Bronchial epithelial cell (primary cell): Measurements from ENCODE around the gene TMIGD2. TPM values are rescaled to one million over a fixed set of nuclear protein-coding genes. Genes with fewer than 3 reads are reported as not detected.
"Not testable (repeated sequence)": the region's sequence is repeated elsewhere in the genome, so short reads cannot be mapped to it uniquely, and the experiment has no call there.

Experiments used
- DNase-seq: peaks from one replicate; pipeline ENCODE4 v3.0.0-alpha.2; 2010; ENCODE audit warnings: low read depth
- FAIRE-seq: peaks from 2 replicates; lab custom pipeline; 2011; peaks lifted over from hg19 to GRCh38; lab: Jason Lieb, UNC
- H3K27me3 ChIP-seq: 2 replicates; pipeline ENCODE4 v1.5.1; 2011; ENCODE audit warnings: low read length; ENCODE audit not compliant: control insufficient read depth, insufficient read depth
- H3K36me3 ChIP-seq: 2 replicates; pipeline ENCODE4 v1.5.1; 2011; ENCODE audit warnings: low read length; ENCODE audit not compliant: control insufficient read depth, insufficient read depth
- H3K4me3 ChIP-seq: 2 replicates; pipeline ENCODE4 v1.5.1; 2011; ENCODE audit warnings: mild to moderate bottlenecking, low read depth, low read length, control low read depth
- total RNA-seq: library from RNA; depleted of rRNA; stranded (reverse); fragments of >200 nt; gene quantifications from 2 replicates; pipeline ENCODE4 v1.2.1, GENCODE V29; 2014
- TF ChIP-seq, protein P1 (sequence below): IDR thresholded peaks from 2 replicates; pipeline ENCODE4 v1.5.1; 2011; ENCODE audit warnings: mild to moderate bottlenecking, moderate library complexity, low read length, control low read depth, inconsistent platforms; ENCODE audit not compliant: insufficient read depth, severe bottlenecking

The TMIGD2 gene, protein sequence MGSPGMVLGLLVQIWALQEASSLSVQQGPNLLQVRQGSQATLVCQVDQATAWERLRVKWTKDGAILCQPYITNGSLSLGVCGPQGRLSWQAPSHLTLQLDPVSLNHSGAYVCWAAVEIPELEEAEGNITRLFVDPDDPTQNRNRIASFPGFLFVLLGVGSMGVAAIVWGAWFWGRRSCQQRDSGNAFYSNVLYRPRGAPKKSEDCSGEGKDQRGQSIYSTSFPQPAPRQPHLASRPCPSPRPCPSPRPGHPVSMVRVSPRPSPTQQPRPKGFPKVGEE
- not detected in 2 replicates for total RNA-seq

DNA sequence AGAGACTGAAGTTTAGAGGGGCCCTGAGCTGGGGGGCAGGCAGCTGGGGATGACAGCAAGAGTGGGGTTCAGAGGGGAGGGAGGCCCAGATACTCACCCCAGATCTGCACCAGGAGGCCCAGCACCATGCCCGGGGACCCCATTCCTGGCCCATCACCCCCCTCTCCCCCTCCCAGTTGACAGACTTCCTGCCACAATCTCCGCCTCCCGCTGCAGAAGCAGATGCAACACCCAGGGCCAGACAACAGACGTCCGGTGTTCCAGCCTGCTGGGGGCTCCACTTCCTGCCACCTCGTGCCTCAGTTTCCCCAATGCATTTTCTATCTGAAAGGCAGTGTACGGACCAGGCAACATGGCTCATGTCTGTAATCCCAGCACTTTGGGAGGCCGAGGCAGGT is at the start of gene TMIGD2:
Gene TMIGD2, minus strand, starts transcription at position 147 of the 398 bp plus-strand sequence. Its CDS starts 4 bp downstream, at position 143.
- Histone ChIP-seq H3K36me3 (no peaks in the 10 kb centered on the region), H3K27me3 (no peaks in the 10 kb centered on the region), H3K4me3 (no peak within 1 kb of the TSS)
- DNase-seq (no peak), FAIRE-seq (no peak)
- TF ChIP-seq, protein P1, sequence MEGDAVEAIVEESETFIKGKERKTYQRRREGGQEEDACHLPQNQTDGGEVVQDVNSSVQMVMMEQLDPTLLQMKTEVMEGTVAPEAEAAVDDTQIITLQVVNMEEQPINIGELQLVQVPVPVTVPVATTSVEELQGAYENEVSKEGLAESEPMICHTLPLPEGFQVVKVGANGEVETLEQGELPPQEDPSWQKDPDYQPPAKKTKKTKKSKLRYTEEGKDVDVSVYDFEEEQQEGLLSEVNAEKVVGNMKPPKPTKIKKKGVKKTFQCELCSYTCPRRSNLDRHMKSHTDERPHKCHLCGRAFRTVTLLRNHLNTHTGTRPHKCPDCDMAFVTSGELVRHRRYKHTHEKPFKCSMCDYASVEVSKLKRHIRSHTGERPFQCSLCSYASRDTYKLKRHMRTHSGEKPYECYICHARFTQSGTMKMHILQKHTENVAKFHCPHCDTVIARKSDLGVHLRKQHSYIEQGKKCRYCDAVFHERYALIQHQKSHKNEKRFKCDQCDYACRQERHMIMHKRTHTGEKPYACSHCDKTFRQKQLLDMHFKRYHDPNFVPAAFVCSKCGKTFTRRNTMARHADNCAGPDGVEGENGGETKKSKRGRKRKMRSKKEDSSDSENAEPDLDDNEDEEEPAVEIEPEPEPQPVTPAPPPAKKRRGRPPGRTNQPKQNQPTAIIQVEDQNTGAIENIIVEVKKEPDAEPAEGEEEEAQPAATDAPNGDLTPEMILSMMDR, result no peak

DNA sequence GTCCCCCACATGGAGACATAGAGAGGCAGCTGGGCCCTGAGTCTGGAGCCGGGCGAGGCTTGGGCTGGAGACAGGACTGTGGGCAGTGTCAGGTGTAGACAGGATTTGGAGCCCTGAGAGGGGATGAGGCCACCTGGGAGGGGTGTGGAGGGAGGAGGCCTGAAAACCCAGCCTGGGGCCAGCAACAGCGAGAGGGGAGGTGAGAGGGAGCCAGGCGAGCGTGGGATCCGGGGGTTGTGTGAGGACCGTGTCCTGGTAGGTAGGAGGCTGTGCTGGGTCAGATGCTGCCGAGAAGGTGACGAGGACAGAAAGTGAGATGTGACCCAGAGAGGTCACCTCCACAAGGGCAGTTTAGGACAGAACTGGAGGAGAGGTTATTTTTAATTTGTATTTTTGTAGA is 48.5 kb upstream of the TMIGD2 start:
- DNase-seq (no peak), FAIRE-seq (no peak)
- no peak overlapping the region for H3K4me3 ChIP-seq
- no peaks in the 10 kb centered on the region for H3K27me3 ChIP-seq
- TF ChIP-seq, protein P1, result no peak
- peaks cover 2% of the 10 kb centered on the region for H3K36me3 ChIP-seq

DNA sequence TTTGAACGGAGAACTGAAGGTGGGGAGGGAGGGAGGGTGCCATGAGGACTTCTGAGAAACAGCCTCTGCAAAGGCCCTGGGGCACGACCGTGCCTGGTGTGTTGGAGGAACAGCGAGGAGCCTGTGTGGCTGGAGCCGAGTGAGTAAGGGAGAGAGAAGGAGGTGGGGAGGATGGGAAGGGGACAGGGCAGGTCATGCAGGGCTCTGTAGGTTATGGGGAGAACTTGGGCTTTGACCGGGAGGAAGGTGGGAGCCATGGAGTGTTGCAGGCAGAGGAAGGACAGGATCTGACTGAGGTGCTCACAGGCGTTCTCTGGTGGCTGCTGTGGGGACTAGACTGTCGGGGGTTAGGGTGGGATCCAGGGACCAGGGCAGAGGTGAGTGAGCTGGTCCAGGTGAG is 47.9 kb upstream of the TMIGD2 start:
- Histone ChIP-seq H3K4me3 (no peak overlapping the region), H3K36me3 (peaks cover 2% of the 10 kb centered on the region), H3K27me3 (no peaks in the 10 kb centered on the region)
- FAIRE-seq (no peak), DNase-seq (no peak)
- TF ChIP-seq, protein P1, result no peak

DNA sequence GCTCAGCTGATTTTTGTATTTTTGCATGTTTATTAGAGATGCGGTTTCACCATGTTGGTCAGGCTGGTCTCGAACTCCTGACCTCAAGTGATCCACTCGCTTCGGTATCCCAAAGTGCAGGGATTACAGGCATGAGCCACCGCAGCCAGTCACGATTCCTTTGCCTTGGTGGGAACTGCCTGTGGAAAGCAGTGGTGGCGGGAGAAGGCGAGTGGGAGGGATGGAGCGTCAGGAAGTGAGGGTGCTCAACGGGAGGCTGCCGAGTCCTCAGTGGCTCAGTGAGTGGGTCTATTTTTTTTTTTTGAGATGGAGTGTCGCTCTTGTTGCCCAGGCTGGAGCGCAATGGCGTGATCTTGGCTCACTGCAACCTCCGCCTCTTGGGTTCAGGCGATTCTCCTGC is 47.0 kb upstream of the TMIGD2 start:
- FAIRE-seq, DNase-seq, H3K4me3 ChIP-seq, H3K36me3 ChIP-seq, H3K27me3 ChIP-seq: not testable (repeated sequence)

DNA sequence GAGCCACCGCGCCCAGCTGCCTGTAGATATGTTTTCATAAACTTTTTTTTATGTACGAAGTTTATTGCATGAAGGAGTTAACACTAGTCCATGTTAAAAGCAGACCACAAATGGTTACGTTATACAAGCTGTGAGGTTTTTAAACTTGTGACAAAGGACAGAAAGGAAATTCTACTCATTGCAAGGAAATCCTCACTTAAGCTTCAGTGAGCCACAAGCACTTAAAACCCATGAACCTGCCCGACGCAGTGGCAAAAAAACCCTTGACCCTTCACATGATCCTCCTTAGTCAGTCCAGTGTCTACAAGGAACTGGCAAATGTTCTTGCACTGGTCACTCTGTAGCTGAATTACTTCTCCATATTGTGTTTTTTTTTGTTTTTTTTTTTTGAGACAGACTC is 45.3 kb upstream of the TMIGD2 start:
- no peak overlapping the region for H3K4me3 ChIP-seq
- FAIRE-seq, result no peak
- TF ChIP-seq, protein P1, result no peak
- DNase-seq, result no peak
- H3K36me3 ChIP-seq, result peaks cover 1% of the 10 kb centered on the region
- H3K27me3 ChIP-seq, result no peaks in the 10 kb centered on the region

DNA sequence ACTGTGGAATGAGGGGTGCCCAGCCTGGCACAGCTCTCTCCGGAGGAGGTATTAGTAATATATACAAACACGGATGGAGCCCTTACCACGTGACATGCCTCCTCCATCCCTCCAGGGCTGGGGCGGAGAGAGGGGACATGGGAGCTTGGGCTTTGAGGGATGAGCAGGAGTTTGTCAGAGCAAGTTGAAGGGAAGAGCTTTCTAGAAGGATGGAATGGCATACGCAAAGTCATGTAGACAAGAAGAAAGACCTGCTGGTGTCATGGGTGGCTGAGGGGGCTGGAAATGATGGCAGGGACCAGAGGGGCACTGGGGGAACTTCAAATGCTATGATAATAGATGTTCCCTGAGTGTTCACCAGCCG is 43.8 kb upstream of the TMIGD2 start:
- Histone ChIP-seq H3K27me3 (no peaks in the 10 kb centered on the region), H3K4me3 (no peak overlapping the region), H3K36me3 (peaks cover 1% of the 10 kb centered on the region)
- FAIRE-seq (no peak), DNase-seq (no peak)
- TF ChIP-seq, protein P1, result no peak
